GM18498 (cell line): ENCODE results near the gene TUBA3E.
A peak's percentile ranks its signal among the peaks of the same experiment; 100 is the strongest.
"Not testable (repeated sequence)": the region's sequence is repeated elsewhere in the genome, so short reads cannot be mapped to it uniquely, and the experiment has no call there.

ENCODE experiments used
- ATAC-seq: cut with Tn5 transposase; IDR thresholded peaks from one replicate; pipeline ENCODE4 v1.9.1; 2021; ENCODE audit warnings: mild to moderate bottlenecking, moderate library complexity; ENCODE audit not compliant: unreplicated experiment

Gene TUBA3E

DNA sequence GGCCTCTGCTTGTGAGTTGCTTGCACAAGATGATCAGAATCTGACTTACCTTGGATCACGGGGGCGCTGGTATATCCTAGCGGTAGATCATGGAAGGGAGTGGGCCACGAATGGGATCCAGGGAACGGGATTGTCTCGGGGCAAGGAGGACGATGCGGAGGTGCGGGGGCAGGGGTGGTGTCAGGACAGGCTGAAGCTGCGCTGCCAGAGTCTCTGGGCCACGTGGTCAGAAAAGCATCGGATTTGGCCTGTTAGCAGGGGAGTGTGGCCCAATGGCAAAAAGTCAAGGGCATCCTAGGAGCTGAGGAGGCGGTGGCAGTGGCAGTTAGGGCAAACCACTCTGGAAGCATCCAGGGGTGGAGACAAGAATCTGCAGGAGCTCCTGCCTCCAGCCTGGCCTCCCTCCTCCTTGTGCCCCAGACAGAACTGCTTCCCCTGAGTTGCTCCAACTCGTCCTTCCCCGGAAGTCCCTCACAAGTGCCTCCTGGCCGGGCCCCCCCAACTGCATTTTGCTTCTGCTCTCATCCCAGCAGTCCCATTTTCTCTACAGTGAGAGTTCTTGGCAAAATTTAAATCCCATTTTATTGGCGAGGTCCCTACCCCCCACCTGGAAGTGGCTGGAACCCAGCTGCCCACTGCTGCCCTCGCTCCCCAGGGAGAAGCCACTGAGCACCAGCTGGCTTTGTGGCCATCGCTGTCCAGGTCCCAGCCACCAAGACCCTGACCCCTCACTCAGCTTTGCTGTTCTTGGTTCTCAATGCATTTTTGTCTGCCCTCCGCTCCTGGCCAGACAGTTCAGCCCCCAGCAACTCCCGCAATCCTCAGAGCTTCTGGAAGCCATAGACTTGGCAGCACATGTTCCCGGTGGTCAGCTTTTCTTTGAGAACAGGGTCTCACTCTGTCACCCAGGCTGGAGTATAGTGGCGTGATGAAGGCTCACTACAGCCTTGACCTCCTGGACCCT lies 47.8 kb downstream of the TUBA3E start:
- no peak for ATAC-seq

DNA sequence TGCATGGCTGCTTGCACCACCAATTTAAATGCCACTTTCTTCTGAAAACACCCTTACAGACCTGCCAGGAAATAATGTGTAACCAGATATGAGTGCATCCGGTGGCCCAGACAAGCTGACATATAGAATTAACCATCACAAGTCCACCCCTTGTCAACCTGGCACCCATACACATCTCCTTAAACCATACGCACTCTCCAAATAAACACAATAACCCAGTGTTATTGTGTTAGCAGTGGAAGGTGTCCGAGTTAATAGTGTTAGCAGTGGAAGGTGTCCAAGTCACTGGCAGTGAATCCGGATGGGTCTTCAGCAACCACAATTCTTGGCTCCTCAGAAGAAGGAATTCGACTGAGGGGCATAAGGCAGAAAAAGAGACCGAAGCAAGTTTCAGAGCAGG lies 49.7 kb downstream of the TUBA3E start:
- ATAC-seq: not testable (repeated sequence)

DNA sequence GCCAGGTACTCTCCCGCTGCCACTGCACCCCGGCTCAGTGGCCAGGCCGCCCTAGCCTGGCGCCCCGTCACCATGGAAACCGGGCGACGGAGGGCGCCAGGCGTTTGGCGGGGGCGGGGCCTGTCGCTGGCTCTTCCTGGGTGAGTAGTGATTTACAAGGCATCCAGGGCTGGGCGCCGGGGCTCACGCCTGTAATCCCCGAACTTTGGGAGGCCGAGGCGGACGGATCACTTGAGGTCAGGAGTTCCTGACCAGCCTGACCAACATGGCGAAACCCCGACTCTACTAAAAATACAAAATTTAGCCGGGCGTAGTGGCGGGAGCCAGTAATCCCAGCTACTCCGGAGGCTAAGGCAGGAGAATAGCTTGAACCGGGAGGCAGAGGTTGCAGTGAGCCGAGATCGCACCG lies 53.2 kb downstream of the TUBA3E start, which contains the start of gene CCDC74B:
Gene CCDC74B, minus strand, starts transcription at position 107 of the 409 bp plus-strand sequence. CDS start 116 bp downstream, outside the sequence.
- ATAC-seq: peak; percentile 95

GRCh38 chr2:130143266-130144039 lies 54.8 kb downstream of the TUBA3E start:
- peak; percentile 48 for ATAC-seq

DNA sequence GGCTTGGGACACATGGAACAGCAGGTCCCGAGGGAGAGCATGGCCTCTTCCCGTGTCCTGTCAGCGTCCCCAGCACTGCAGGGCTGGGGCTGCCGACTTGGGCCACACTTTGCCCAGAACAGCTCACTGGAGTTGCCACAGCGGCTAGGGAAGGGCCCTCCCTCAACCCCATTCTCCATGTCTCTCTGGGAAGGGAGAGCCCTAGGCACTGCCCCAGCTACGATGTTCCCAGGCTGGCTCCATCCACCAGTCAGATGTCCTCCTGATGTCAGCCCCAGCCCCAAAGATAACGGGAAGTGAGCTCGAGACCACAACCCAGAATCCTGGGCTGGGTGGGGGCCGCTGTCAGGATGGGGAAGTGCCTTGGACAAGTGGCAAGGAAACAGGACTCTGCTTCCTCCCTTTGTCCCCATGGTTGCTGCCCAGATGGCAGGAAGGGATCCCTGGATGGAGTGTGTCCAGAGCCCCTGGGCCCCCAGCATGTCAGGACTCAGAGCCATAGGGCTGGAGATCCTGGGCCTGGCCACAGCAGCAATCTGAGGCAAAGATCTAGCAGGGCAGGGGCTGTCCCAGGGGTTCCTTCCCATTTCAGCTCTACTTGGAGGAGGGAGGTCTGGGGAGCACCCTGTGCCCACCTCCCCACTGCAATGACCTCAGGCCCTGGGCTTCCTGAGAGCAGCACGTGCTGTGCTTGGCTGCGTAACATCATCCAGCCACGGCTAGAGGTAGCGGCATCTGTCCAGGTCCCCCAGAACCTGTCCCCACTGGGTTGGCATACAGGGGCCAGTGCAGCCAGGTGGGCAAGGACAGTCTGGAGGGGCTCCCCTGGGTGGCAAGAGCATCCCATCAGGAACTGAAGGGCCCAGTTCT lies 55.6 kb downstream of the TUBA3E start:
- ATAC-seq: not testable (repeated sequence)
